GM18502 (cell line): ENCODE results near the gene WWOX.

Experiments
- ATAC-seq: cut with Tn5 transposase; IDR thresholded peaks from one replicate; pipeline ENCODE4 v1.9.1; 2021; ENCODE audit warnings: mild to moderate bottlenecking; ENCODE audit not compliant: unreplicated experiment, poor library complexity

The WWOX gene

GRCh38 chr16:78892951-78893733, 793.7 kb downstream of the WWOX start:
- no peak for ATAC-seq

GRCh38 chr16:78894886-78895285, 795.4 kb downstream of the WWOX start:
- no peak for ATAC-seq

- no peak for ATAC-seq
Measured at GRCh38 chr16:78895681-78896080, 796.2 kb downstream of the WWOX start.

GRCh38 chr16:78896280-78896679, 796.8 kb downstream of the WWOX start:
- ATAC-seq, result no peak

- no peak for ATAC-seq
Measured at GRCh38 chr16:78897299-78897698, 797.8 kb downstream of the WWOX start.

GRCh38 chr16:78900044-78900811, 800.8 kb downstream of the WWOX start:
- no peak for ATAC-seq

- no peak for ATAC-seq
Measured at GRCh38 chr16:78900966-78901365, 801.5 kb downstream of the WWOX start.

GRCh38 chr16:78902321-78902720, 802.9 kb downstream of the WWOX start:
- no peak for ATAC-seq

GRCh38 chr16:78903237-78903636, 803.8 kb downstream of the WWOX start:
- ATAC-seq, result no peak

GRCh38 chr16:78903843-78904242, 804.4 kb downstream of the WWOX start:
- no peak for ATAC-seq

- ATAC-seq, result no peak
Measured at GRCh38 chr16:78906135-78906534, 806.7 kb downstream of the WWOX start.

GRCh38 chr16:78909226-78909625, 809.8 kb downstream of the WWOX start:
- ATAC-seq, result no peak

- ATAC-seq, result no peak
Measured at GRCh38 chr16:78915811-78916345, 816.4 kb downstream of the WWOX start.

GRCh38 chr16:78916928-78917545, 817.6 kb downstream of the WWOX start:
- no peak for ATAC-seq

- ATAC-seq, result no peak
Measured at GRCh38 chr16:78918805-78919305, 819.4 kb downstream of the WWOX start.

GRCh38 chr16:78919852-78920251, 820.4 kb downstream of the WWOX start:
- no peak for ATAC-seq

- no peak for ATAC-seq
Measured at GRCh38 chr16:78920621-78921020, 821.2 kb downstream of the WWOX start.

- no peak for ATAC-seq
Measured at GRCh38 chr16:78925083-78925767, 825.8 kb downstream of the WWOX start.

GRCh38 chr16:78926723-78927210, 827.3 kb downstream of the WWOX start:
- no peak for ATAC-seq

- no peak for ATAC-seq
Measured at GRCh38 chr16:78927766-78928165, 828.3 kb downstream of the WWOX start.
